ENCODE measurements around the gene CTSC. TPM values are rescaled to one million over a fixed set of nuclear protein-coding genes. Genes with fewer than 3 reads are reported as not detected.

Gene CTSC
- total RNA-seq, 2 donors from 2014 or later, result 75.2 to 90.0 TPM

Other genes with a start within 250 kb of the CTSC start
- 1 to 10 TPM; 1.1 to 2.2 TPM for gene RAB38, start 162.3 kb downstream of the CTSC start, total RNA-seq

Measured in left cardiac atrium (tissue), 2 donors.